ENCODE results near the gene KLHDC8B.

- no peak for TF ChIP-seq POLR2AphosphoS5 (IDR thresholded peaks at IDR 0.05)
- TF ChIP-seq CTCF (IDR thresholded peaks at IDR 0.05) = no peak
- no peak for TF ChIP-seq POLR2A (IDR thresholded peaks at IDR 0.05)
- TF ChIP-seq EP300 (IDR thresholded peaks at IDR 0.05) = no peak
These were observed 3.1 kb downstream of the KLHDC8B start for GRCh38 chr3:49174397-49174985.
